ENCODE measurements around the gene MYO1G.

MYO1G gene

GRCh38 chr7:44959433-44959951 lies 19.3 kb downstream of the MYO1G start:
- TF ChIP-seq CSDC2 (CRISPR knock-in tag; IDR thresholded peaks at IDR 0.05) = no peak
- no peak for TF ChIP-seq ARNTL (CRISPR knock-in tag; IDR thresholded peaks at IDR 0.05; ENCODE audit: borderline replicate concordance, low read depth)
- no peak for TF ChIP-seq CSRNP3 (CRISPR knock-in tag; IDR thresholded peaks at IDR 0.05)
- TF ChIP-seq GLIS3 (CRISPR knock-in tag; IDR thresholded peaks at IDR 0.05) = no peak
- no peak for TF ChIP-seq TCF4 (CRISPR knock-in tag; IDR thresholded peaks at IDR 0.05; ENCODE audit: borderline replicate concordance)
- no peak for TF ChIP-seq RARB (CRISPR knock-in tag; IDR thresholded peaks at IDR 0.05)
- no peak for TF ChIP-seq ZFP3 (CRISPR knock-in tag; IDR thresholded peaks at IDR 0.05)
- TF ChIP-seq ESRRG (CRISPR knock-in tag; IDR thresholded peaks at IDR 0.05) = no peak
- TF ChIP-seq SNAI2 (CRISPR knock-in tag; IDR thresholded peaks at IDR 0.05) = no peak
- no peak for TF ChIP-seq TOX (CRISPR knock-in tag; IDR thresholded peaks at IDR 0.05; ENCODE audit: borderline replicate concordance)
- no peak for TF ChIP-seq BACH2 (CRISPR knock-in tag; IDR thresholded peaks at IDR 0.05; ENCODE audit: borderline replicate concordance)
- no peak for ATAC-seq

GRCh38 chr7:44958645-44959344 lies 20.0 kb downstream of the MYO1G start:
- TF ChIP-seq ZFP3 (CRISPR knock-in tag; IDR thresholded peaks at IDR 0.05) (no peak), ISL1 (CRISPR knock-in tag; IDR thresholded peaks at IDR 0.05) (no peak), TOX (CRISPR knock-in tag; IDR thresholded peaks at IDR 0.05; ENCODE audit: borderline replicate concordance) (no peak), CSRNP3 (CRISPR knock-in tag; IDR thresholded peaks at IDR 0.05) (no peak), ZC3H10 (CRISPR knock-in tag; IDR thresholded peaks at IDR 0.05) (no peak), ZFP30 (CRISPR knock-in tag; IDR thresholded peaks at IDR 0.05) (no peak), OSR1 (CRISPR knock-in tag; IDR thresholded peaks at IDR 0.05) (no peak), CREB5 (CRISPR knock-in tag; IDR thresholded peaks at IDR 0.05; ENCODE audit: low read depth) (no peak), ESRRG (CRISPR knock-in tag; IDR thresholded peaks at IDR 0.05) (no peak), POU6F1 (CRISPR knock-in tag; IDR thresholded peaks at IDR 0.05; ENCODE audit: borderline replicate concordance, low read depth) (no peak), BACH2 (CRISPR knock-in tag; IDR thresholded peaks at IDR 0.05; ENCODE audit: borderline replicate concordance) (no peak), ZNF70 (CRISPR knock-in tag; IDR thresholded peaks at IDR 0.05) (no peak), PATZ1 (CRISPR knock-in tag; IDR thresholded peaks at IDR 0.05; ENCODE audit: borderline replicate concordance) (no peak), ZNF8 (CRISPR knock-in tag; IDR thresholded peaks at IDR 0.05) (no peak), TCF4 (CRISPR knock-in tag; IDR thresholded peaks at IDR 0.05; ENCODE audit: borderline replicate concordance) (no peak), ZNF565 (CRISPR knock-in tag; conservative IDR thresholded peaks at IDR 0.05; ENCODE audit: low read depth) (no peak), CSDC2 (CRISPR knock-in tag; IDR thresholded peaks at IDR 0.05) (no peak), ARNTL (CRISPR knock-in tag; IDR thresholded peaks at IDR 0.05; ENCODE audit: borderline replicate concordance, low read depth) (no peak), PPARA (CRISPR knock-in tag; IDR thresholded peaks at IDR 0.05; ENCODE audit: borderline replicate concordance) (no peak)
- no peak; the same call in 2 of the 3 replicates for ATAC-seq

Measured in SK-N-SH treated with all-trans-retinoic acid at 6 μM for 48 hours (cell line).